ENCODE results near the gene TBC1D1. TPM values are rescaled to one million over a fixed set of nuclear protein-coding genes. Genes with fewer than 3 reads are reported as not detected.

TBC1D1 gene
- total RNA-seq, 1 donor: 66.6 TPM

- Histone ChIP-seq H3K27me3 (ENCODE audit: insufficient read depth, low read length) (no peaks in the 10 kb centered on the region), H4K20me1 (ENCODE audit: insufficient read depth, low read length) (peaks cover 32% of the 10 kb centered on the region), H3K4me1 (ENCODE audit: insufficient read depth, low read length) (peaks cover 15% of the 10 kb centered on the region), H3K36me3 (ENCODE audit: insufficient read depth, low read length) (no peaks in the 10 kb centered on the region), H3K9me3 (ENCODE audit: low read depth, low read length) (no peaks in the 10 kb centered on the region), H3K79me2 (ENCODE audit: insufficient read depth, low read length) (peaks cover 82% of the 10 kb centered on the region), H3K4me3 (ENCODE audit: insufficient read depth, low read length) (no peak overlapping the region), H3K4me2 (ENCODE audit: insufficient read depth, low read length) (no peak overlapping the region), H3K27ac (ENCODE audit: low read depth, low read length) (no peak overlapping the region), H2AFZ (ENCODE audit: low read length) (no peak overlapping the region)
- DNase-seq (ENCODE audit: insufficient read length, low spot score, missing footprints): no peak
- TF ChIP-seq CTCF (IDR thresholded peaks at IDR 0.05; ENCODE audit: extremely low read depth, low read depth, low read length): no peak
These were observed 111.0 kb downstream of the TBC1D1 start for GRCh38 chr4:38001927-38002326.

GRCh38 chr4:38002451-38003071 lies 111.7 kb downstream of the TBC1D1 start:
- TF ChIP-seq CTCF (IDR thresholded peaks at IDR 0.05; ENCODE audit: extremely low read depth, low read depth, low read length): no peak
- Histone ChIP-seq H4K20me1 (ENCODE audit: insufficient read depth, low read length) (peaks cover 29% of the 10 kb centered on the region), H3K27me3 (ENCODE audit: insufficient read depth, low read length) (no peaks in the 10 kb centered on the region), H2AFZ (ENCODE audit: low read length) (no peak overlapping the region), H3K4me2 (ENCODE audit: insufficient read depth, low read length) (no peak overlapping the region), H3K4me1 (ENCODE audit: insufficient read depth, low read length) (peaks cover 15% of the 10 kb centered on the region), H3K27ac (ENCODE audit: low read depth, low read length) (no peak overlapping the region), H3K79me2 (ENCODE audit: insufficient read depth, low read length) (peaks cover 81% of the 10 kb centered on the region), H3K9me3 (ENCODE audit: low read depth, low read length) (no peaks in the 10 kb centered on the region), H3K4me3 (ENCODE audit: insufficient read depth, low read length) (no peak overlapping the region), H3K36me3 (ENCODE audit: insufficient read depth, low read length) (no peaks in the 10 kb centered on the region)
- DNase-seq (ENCODE audit: insufficient read length, low spot score, missing footprints): no peak

GRCh38 chr4:38003102-38003501 lies 112.2 kb downstream of the TBC1D1 start:
- H3K4me2 ChIP-seq (ENCODE audit: insufficient read depth, low read length): no peak overlapping the region
- H3K27ac ChIP-seq (ENCODE audit: low read depth, low read length): no peak overlapping the region
- no peaks in the 10 kb centered on the region for H3K36me3 ChIP-seq (ENCODE audit: insufficient read depth, low read length)
- peaks cover 82% of the 10 kb centered on the region for H3K79me2 ChIP-seq (ENCODE audit: insufficient read depth, low read length)
- no peak for TF ChIP-seq CTCF (IDR thresholded peaks at IDR 0.05; ENCODE audit: extremely low read depth, low read depth, low read length)
- H2AFZ ChIP-seq (ENCODE audit: low read length): no peak overlapping the region
- no peaks in the 10 kb centered on the region for H3K9me3 ChIP-seq (ENCODE audit: low read depth, low read length)
- no peaks in the 10 kb centered on the region for H3K27me3 ChIP-seq (ENCODE audit: insufficient read depth, low read length)
- peaks cover 15% of the 10 kb centered on the region for H3K4me1 ChIP-seq (ENCODE audit: insufficient read depth, low read length)
- no peak for DNase-seq (ENCODE audit: insufficient read length, low spot score, missing footprints)
- H3K4me3 ChIP-seq (ENCODE audit: insufficient read depth, low read length): no peak overlapping the region
- peaks cover 27% of the 10 kb centered on the region for H4K20me1 ChIP-seq (ENCODE audit: insufficient read depth, low read length)

- Histone ChIP-seq H2AFZ (ENCODE audit: low read length) (no peak overlapping the region), H3K4me3 (ENCODE audit: insufficient read depth, low read length) (no peak overlapping the region), H3K4me2 (ENCODE audit: insufficient read depth, low read length) (no peak overlapping the region), H3K27me3 (ENCODE audit: insufficient read depth, low read length) (no peaks in the 10 kb centered on the region), H3K36me3 (ENCODE audit: insufficient read depth, low read length) (no peaks in the 10 kb centered on the region), H4K20me1 (ENCODE audit: insufficient read depth, low read length) (peaks cover 25% of the 10 kb centered on the region), H3K9me3 (ENCODE audit: low read depth, low read length) (no peaks in the 10 kb centered on the region), H3K79me2 (ENCODE audit: insufficient read depth, low read length) (peaks cover 82% of the 10 kb centered on the region), H3K4me1 (ENCODE audit: insufficient read depth, low read length) (peaks cover 15% of the 10 kb centered on the region), H3K27ac (ENCODE audit: low read depth, low read length) (no peak overlapping the region)
- no peak for DNase-seq (ENCODE audit: insufficient read length, low spot score, missing footprints)
- TF ChIP-seq CTCF (IDR thresholded peaks at IDR 0.05; ENCODE audit: extremely low read depth, low read depth, low read length): no peak
These were observed 112.7 kb downstream of the TBC1D1 start for GRCh38 chr4:38003628-38004027.

All from osteoblast (primary cell).